GM23248 (cell line): ENCODE data around the gene SLIT3.

Source experiments
- EZH2 ChIP-seq: fragments of 200-600 bp; sonication (generic); IDR thresholded peaks from 2 replicates; pipeline ENCODE4 v1.6.1; 2018; ENCODE audit warnings: antibody characterized with exemption, mild to moderate bottlenecking; ENCODE audit not compliant: insufficient read depth, poor library complexity, severe bottlenecking
- EZH2phosphoT487 ChIP-seq: fragments of 200-600 bp; sonication (generic); IDR thresholded peaks from 2 replicates; pipeline ENCODE4 v1.6.1; 2018; ENCODE audit warnings: antibody characterized with exemption, moderate library complexity, mild to moderate bottlenecking, low read depth; ENCODE audit not compliant: insufficient read depth

DNA sequence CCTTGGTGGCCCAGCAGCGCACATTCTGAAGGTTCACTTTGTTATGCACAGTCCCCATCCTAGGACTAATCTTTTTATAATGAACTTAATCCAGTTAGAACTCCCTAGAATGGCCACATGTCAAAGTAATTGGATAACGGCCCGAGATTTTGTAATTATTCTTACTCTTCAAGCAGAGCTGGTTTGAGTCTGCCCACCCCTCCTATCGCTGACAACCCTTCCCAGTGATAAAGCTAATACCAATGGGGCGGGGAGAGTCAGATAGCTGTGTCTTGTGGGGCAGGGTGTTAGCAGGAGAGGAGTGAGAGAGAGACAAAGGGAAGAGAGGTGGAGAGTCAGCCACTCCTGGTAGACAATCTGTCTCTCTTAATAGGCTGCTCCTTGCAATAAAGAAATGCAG lies 356.9 kb downstream of the SLIT3 start:
- TF ChIP-seq EZH2 (no peak), EZH2phosphoT487 (no peak)
